Measurements from ENCODE around the gene YY1. TPM values are rescaled to one million over a fixed set of nuclear protein-coding genes. Genes with fewer than 3 reads are reported as not detected.

Gene YY1
- total and polyA plus RNA-seq, 9 of the 15 experiments (the other 6 are each of a cell fraction or from before 2014, with no cell fraction given) = 20.8 to 74.2 (median 46.7) TPM

DNA sequence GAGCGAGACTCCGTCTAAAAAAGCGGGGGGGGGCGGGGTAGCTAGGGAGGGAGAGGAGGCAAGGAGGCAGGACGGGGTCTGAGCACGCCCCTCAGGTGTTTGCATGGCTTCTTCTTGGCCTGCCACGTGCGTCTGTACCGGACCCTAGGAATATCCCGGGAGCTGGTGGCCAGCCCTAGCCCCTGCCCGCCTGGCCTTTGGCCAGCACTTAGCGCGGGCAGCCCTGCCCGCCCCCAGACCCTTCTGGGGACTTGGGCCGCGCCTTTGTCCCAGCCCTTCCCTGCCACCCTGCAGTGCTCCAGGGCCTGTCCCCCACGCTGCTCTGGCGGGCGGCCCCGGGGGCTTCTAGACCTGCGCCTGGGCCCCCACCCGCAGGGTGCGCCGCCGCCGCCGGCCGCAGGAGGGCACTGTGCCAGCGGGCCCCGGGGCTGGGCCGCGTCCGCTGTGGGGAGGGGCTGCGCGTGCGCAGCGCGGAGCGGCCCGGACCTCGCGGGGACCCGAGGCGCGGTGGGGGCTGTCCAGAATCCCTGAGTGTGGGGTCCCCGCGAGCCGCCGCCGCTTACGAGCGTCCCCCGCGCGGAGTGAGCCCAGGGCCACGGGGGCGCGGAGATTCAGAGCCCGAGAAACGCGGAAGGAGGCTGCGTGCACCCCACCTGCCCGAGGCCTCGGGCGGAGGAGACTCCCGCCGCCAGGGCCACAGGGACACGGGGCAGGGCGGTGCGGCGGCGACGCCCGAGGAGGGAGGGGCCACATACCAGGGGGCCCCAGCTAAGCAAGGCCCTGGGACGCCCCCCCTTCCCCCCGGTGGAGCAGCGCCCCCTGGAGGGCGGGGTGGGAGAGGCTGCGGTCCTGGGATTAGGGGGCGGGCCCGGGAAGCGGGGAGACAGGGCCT, 46.3 kb downstream of the YY1 start (continued):
- no peak for TF ChIP-seq ZNF398 (CRISPR knock-in tag; IDR thresholded peaks at IDR 0.05)
- TF ChIP-seq ZFP30 (CRISPR knock-in tag; IDR thresholded peaks at IDR 0.05; ENCODE audit: borderline replicate concordance) = no peak
- TF ChIP-seq POU5F1 (IDR thresholded peaks at IDR 0.05; ENCODE audit: borderline replicate concordance, low read depth, low read length, partially characterized antibody) = no peak
- TF ChIP-seq ID3 (CRISPR knock-in tag; IDR thresholded peaks at IDR 0.05) = no peak
- TF ChIP-seq ID3 (tag; IDR thresholded peaks at IDR 0.05) = 0 out of 2 replicates have a peak, but pooled peaks have one; percentile 36
- TF ChIP-seq ZBTB5 (IDR thresholded peaks at IDR 0.05) = no peak
- TF ChIP-seq, protein P1, sequence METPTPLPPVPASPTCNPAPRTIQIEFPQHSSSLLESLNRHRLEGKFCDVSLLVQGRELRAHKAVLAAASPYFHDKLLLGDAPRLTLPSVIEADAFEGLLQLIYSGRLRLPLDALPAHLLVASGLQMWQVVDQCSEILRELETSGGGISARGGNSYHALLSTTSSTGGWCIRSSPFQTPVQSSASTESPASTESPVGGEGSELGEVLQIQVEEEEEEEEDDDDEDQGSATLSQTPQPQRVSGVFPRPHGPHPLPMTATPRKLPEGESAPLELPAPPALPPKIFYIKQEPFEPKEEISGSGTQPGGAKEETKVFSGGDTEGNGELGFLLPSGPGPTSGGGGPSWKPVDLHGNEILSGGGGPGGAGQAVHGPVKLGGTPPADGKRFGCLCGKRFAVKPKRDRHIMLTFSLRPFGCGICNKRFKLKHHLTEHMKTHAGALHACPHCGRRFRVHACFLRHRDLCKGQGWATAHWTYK (CRISPR knock-in tag; IDR thresholded peaks at IDR 0.05) = 0 out of 2 replicates have a peak, but pooled peaks have one; percentile 65
- TF ChIP-seq AFF4 (CRISPR knock-in tag; IDR thresholded peaks at IDR 0.05) = no peak
- 0 out of 2 replicates have a peak, but pooled peaks have one; percentile 11 for TF ChIP-seq ARID1B (IDR thresholded peaks at IDR 0.05)
- 0 out of 2 replicates have a peak, but pooled peaks have one; percentile 23 for TF ChIP-seq SMARCA5 (IDR thresholded peaks at IDR 0.05)
- TF ChIP-seq NFIX (CRISPR knock-in tag; IDR thresholded peaks at IDR 0.05; ENCODE audit: low read depth) = no peak
- TF ChIP-seq SMARCA4 (IDR thresholded peaks at IDR 0.05) = no peak
- peak; percentile 10 for TF ChIP-seq RBM25 (IDR thresholded peaks at IDR 0.05; ENCODE audit: low read depth, low read length, severe bottlenecking)
- no peak for TF ChIP-seq THRA (IDR thresholded peaks at IDR 0.05)
